HepG2 (cell line): ENCODE measurements around the gene MRPL43. TPM values are rescaled to one million over a fixed set of nuclear protein-coding genes. Genes with fewer than 3 reads are reported as not detected.
A peak's percentile ranks its signal among the peaks of the same experiment; 100 is the strongest.

Experiments
- BATF2 ChIP-seq: sonication (generic); formaldehyde crosslinking; IDR thresholded peaks from 2 replicates; pipeline ENCODE4 v1.8.0; 2022; ENCODE audit warnings: mild to moderate bottlenecking, missing genetic modification reagents, moderate library complexity
- CBX1 ChIP-seq: IDR thresholded peaks from one replicate; pipeline ENCODE4 v1.6.1; 2016; ENCODE audit warnings: antibody characterized with exemption, low read depth
- DR1 ChIP-seq: sonication (generic); formaldehyde crosslinking; IDR thresholded peaks from 2 replicates; pipeline ENCODE4 v1.8.0; 2021; ENCODE audit warnings: mild to moderate bottlenecking, missing genetic modification reagents, inconsistent platforms
- E2F1 ChIP-seq: sonication (generic); formaldehyde crosslinking; IDR thresholded peaks from 2 replicates; pipeline ENCODE4 v1.5.0; 2020; ENCODE audit warnings: missing genetic modification reagents
- FOXM1 ChIP-seq: sonication (generic); formaldehyde crosslinking; IDR thresholded peaks from 2 replicates; pipeline ENCODE4 v1.5.0; 2020; ENCODE audit warnings: missing genetic modification reagents
- HDAC2 ChIP-seq: sonication (generic); formaldehyde crosslinking; IDR thresholded peaks from 2 replicates; pipeline ENCODE4 v1.4.0; 2020; ENCODE audit warnings: missing genetic modification reagents
- HNRNPL ChIP-seq: fragments of 200-400 bp; formaldehyde crosslinking; IDR thresholded peaks from 2 replicates; pipeline ENCODE4 v1.6.1; 2017; ENCODE audit warnings: mild to moderate bottlenecking, low read depth, low read length
- IKZF4 ChIP-seq: sonication (generic); formaldehyde crosslinking; IDR thresholded peaks from 2 replicates; pipeline ENCODE4 v1.5.1; 2020; ENCODE audit warnings: borderline replicate concordance, mild to moderate bottlenecking, low read depth, missing genetic modification reagents; ENCODE audit errors: not compliant biosample characterization
- JDP2 ChIP-seq: sonication (generic); formaldehyde crosslinking; IDR thresholded peaks from 2 replicates; pipeline ENCODE4 v1.8.1; 2022; ENCODE audit warnings: missing genetic modification reagents, borderline replicate concordance
- KDM4B ChIP-seq: sonication (generic); formaldehyde crosslinking; IDR thresholded peaks from 2 replicates; pipeline ENCODE4 v1.4.0; 2020; ENCODE audit warnings: missing genetic modification reagents
- LRRFIP1 ChIP-seq: sonication (generic); formaldehyde crosslinking; conservative IDR thresholded peaks from 2 replicates; pipeline ENCODE4 v1.4.0; 2020; ENCODE audit warnings: missing genetic modification reagents
- NCOA5 ChIP-seq: sonication (generic); formaldehyde crosslinking; IDR thresholded peaks from 2 replicates; pipeline ENCODE4 v1.4.0; 2020; ENCODE audit warnings: missing genetic modification reagents
- PHF21A ChIP-seq: sonication (generic); formaldehyde crosslinking; IDR thresholded peaks from 2 replicates; pipeline ENCODE4 v1.5.0; 2020; ENCODE audit warnings: mild to moderate bottlenecking, missing genetic modification reagents
- TP53 ChIP-seq: sonication (generic); formaldehyde crosslinking; conservative IDR thresholded peaks from 2 replicates; pipeline ENCODE4 v1.4.0; 2020; ENCODE audit warnings: missing genetic modification reagents
- ZNF431 ChIP-seq: sonication (generic); formaldehyde crosslinking; IDR thresholded peaks from 2 replicates; pipeline ENCODE4 v1.9.0; 2022; ENCODE audit warnings: missing genetic modification reagents, low read depth, mild to moderate bottlenecking, borderline replicate concordance
- ZNF468 ChIP-seq: sonication (generic); formaldehyde crosslinking; IDR thresholded peaks from 2 replicates; pipeline ENCODE4 v1.8.0; 2022; ENCODE audit warnings: mild to moderate bottlenecking, moderate library complexity, missing genetic modification reagents
- ZNF609 ChIP-seq: sonication (generic); formaldehyde crosslinking; IDR thresholded peaks from 2 replicates; pipeline ENCODE4 v1.4.0; 2020; ENCODE audit warnings: mild to moderate bottlenecking, missing genetic modification reagents, borderline replicate concordance
- ZNF792 ChIP-seq: IDR thresholded peaks from 2 replicates; pipeline ENCODE4 v1.6.1; 2016
- polyA plus RNA-seq, 8 experiments: library from polyadenylated mRNA; depleted of rRNA in 3 of 8; stranded (reverse) in 7 of 8; unstranded in 1 of 8; fragments of >200 nt; fragmentation: Illumina TruSeq in 4 of 8; extraction: Trizol in 4 of 8; gene quantifications; 2 replicates each; pipeline versions ENCODE4 v1.2.1 to v1.2.3, GENCODE V29; 2011 to 2016; ENCODE audit warnings: low read depth in 4 of 8, missing spikeins in 1 of 8, mixed read lengths in 1 of 8; ENCODE audit not compliant: insufficient read depth in 1 of 8
- total RNA-seq, 5 experiments: library from RNA; depleted of rRNA; stranded (reverse); fragments of >200 nt; fragmentation: Illumina TruSeq; extraction: Trizol; gene quantifications; 2 replicates each; pipeline ENCODE4 v1.2.3, GENCODE V29; 2016; ENCODE audit warnings: low read depth in 1 of 5
- TF ChIP-seq, protein P1 (sequence below): conservative IDR thresholded peaks from 2 replicates; pipeline ENCODE4 v1.6.1; 2018; ENCODE audit warnings: missing genetic modification reagents

Gene MRPL43
- total and polyA plus RNA-seq, 2 of the 13 experiments (the other 11 are each of a cell fraction or from before 2014, with no cell fraction given): 71.0 to 73.7 TPM

- TF ChIP-seq, protein P1, sequence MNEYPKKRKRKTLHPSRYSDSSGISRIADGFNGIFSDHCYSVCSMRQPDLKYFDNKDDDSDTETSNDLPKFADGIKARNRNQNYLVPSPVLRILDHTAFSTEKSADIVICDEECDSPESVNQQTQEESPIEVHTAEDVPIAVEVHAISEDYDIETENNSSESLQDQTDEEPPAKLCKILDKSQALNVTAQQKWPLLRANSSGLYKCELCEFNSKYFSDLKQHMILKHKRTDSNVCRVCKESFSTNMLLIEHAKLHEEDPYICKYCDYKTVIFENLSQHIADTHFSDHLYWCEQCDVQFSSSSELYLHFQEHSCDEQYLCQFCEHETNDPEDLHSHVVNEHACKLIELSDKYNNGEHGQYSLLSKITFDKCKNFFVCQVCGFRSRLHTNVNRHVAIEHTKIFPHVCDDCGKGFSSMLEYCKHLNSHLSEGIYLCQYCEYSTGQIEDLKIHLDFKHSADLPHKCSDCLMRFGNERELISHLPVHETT (CRISPR knock-in tag): no peak; the same call in 1 of the 2 replicates
- TF ChIP-seq TP53 (CRISPR knock-in tag) (no peak), CBX1 (peak; percentile 82), HNRNPL (no peak; the same call in 1 of the 2 replicates), DR1 (CRISPR knock-in tag) (peak; percentile 49; the same call in 1 of the 2 replicates), ZNF431 (CRISPR knock-in tag) (0 out of 2 replicates have a peak, but pooled peaks have one; percentile 38), ZNF468 (peak; percentile 69; the same call in 1 of the 2 replicates), ZNF792 (CRISPR knock-in tag) (no peak; the same call in none of the 2 replicates), JDP2 (CRISPR knock-in tag) (no peak), NCOA5 (CRISPR knock-in tag) (peak; percentile 62; the same call in 1 of the 2 replicates), E2F1 (no peak; the same call in 1 of the 2 replicates), LRRFIP1 (CRISPR knock-in tag) (no peak), KDM4B (CRISPR knock-in tag) (peak; percentile 14; the same call in 1 of the 2 replicates), FOXM1 (no peak), BATF2 (CRISPR knock-in tag) (peak; percentile 80), PHF21A (CRISPR knock-in tag) (peak; percentile 70), IKZF4 (CRISPR knock-in tag) (peak; percentile 84), ZNF609 (CRISPR knock-in tag) (peak; percentile 4; the same call in 1 of the 2 replicates), HDAC2 (CRISPR knock-in tag) (peak; percentile 56; the same call in 1 of the 2 replicates)
Observed at GRCh38 chr10:100986952-100987684, at the start of gene MRPL43, which contains the start of gene TWNK (continued).
